H9 (cell line): ENCODE measurements around the gene SNX33. TPM values are rescaled to one million over a fixed set of nuclear protein-coding genes. Genes with fewer than 3 reads are reported as not detected.

Experiments
- DNase-seq: peaks from one replicate; pipeline ENCODE4 v3.0.0-alpha.2; 2017
- H2AFZ ChIP-seq: one replicate; pipeline ENCODE4 v1.6.1; 2013; ENCODE audit warnings: mild to moderate bottlenecking, low read length, control low read depth, moderate library complexity
- H2AK5ac ChIP-seq: 2 replicates; pipeline ENCODE4 v1.6.1; 2013; ENCODE audit warnings: low read length, control low read depth, mixed read lengths; ENCODE audit not compliant: insufficient read length
- H2BK120ac ChIP-seq: one replicate; pipeline ENCODE4 v1.6.1; 2013; ENCODE audit warnings: low read depth, mild to moderate bottlenecking, low read length, control low read depth, inconsistent platforms; ENCODE audit not compliant: poor library complexity, severe bottlenecking
- H2BK12ac ChIP-seq: 2 replicates; pipeline ENCODE4 v1.6.1; 2013; ENCODE audit warnings: low read length, control low read depth, mixed read lengths, low read depth; ENCODE audit not compliant: insufficient read length
- H2BK15ac ChIP-seq: 2 replicates; pipeline ENCODE4 v1.6.1; 2013; ENCODE audit warnings: low read depth, low read length, control low read depth
- H2BK20ac ChIP-seq: one replicate; pipeline ENCODE4 v1.6.1; 2013; ENCODE audit warnings: low read depth, mild to moderate bottlenecking, low read length, control low read depth, inconsistent platforms; ENCODE audit not compliant: poor library complexity, severe bottlenecking
- H2BK5ac ChIP-seq: 2 replicates; pipeline ENCODE4 v1.6.1; 2013; ENCODE audit warnings: low read length, control low read depth, mixed read lengths; ENCODE audit not compliant: insufficient read length
- H3K14ac ChIP-seq: 2 replicates; pipeline ENCODE4 v1.6.1; 2013; ENCODE audit warnings: low read length, control low read depth; ENCODE audit not compliant: insufficient read depth
- H3K18ac ChIP-seq: 2 replicates; pipeline ENCODE4 v1.6.1; 2013; ENCODE audit warnings: low read depth, mild to moderate bottlenecking, mixed read lengths, low read length, control low read depth; ENCODE audit not compliant: insufficient read length
- H3K23ac ChIP-seq: 2 replicates; pipeline ENCODE4 v1.6.1; 2013; ENCODE audit warnings: low read length, control low read depth, mixed read lengths, low read depth; ENCODE audit not compliant: insufficient read length
- H3K23me2 ChIP-seq: 2 replicates; pipeline ENCODE4 v1.6.1; 2013; ENCODE audit warnings: low read depth, mild to moderate bottlenecking, mixed read lengths, low read length, control low read depth; ENCODE audit not compliant: insufficient read length, poor library complexity, severe bottlenecking
- H3K27ac ChIP-seq: 2 replicates; pipeline ENCODE4 v1.5.1; 2013; ENCODE audit warnings: low read length, control low read depth, mixed read lengths, low read depth; ENCODE audit not compliant: insufficient read length
- H3K27me3 ChIP-seq: 2 replicates; pipeline ENCODE4 v1.6.1; 2013; ENCODE audit warnings: low read length, control low read depth, inconsistent platforms; ENCODE audit not compliant: insufficient read depth
- H3K4ac ChIP-seq: 2 replicates; pipeline ENCODE4 v1.6.1; 2013; ENCODE audit warnings: low read depth, mild to moderate bottlenecking, control low read depth, inconsistent platforms, low read length, moderate library complexity
- H3K4me1 ChIP-seq: 2 replicates; pipeline ENCODE4 v1.6.1; 2013; ENCODE audit warnings: low read length, control low read depth, inconsistent platforms; ENCODE audit not compliant: insufficient read depth
- H3K4me2 ChIP-seq: 2 replicates; pipeline ENCODE4 v1.6.1; 2013; ENCODE audit warnings: low read length, control low read depth, mixed read lengths; ENCODE audit not compliant: insufficient read length, insufficient read depth
- H3K56ac ChIP-seq: 2 replicates; pipeline ENCODE4 v1.6.1; 2013; ENCODE audit warnings: low read depth, mild to moderate bottlenecking, mixed read lengths, low read length, control low read depth; ENCODE audit not compliant: insufficient read length
- H3K79me1 ChIP-seq: 2 replicates; pipeline ENCODE4 v1.6.1; 2013; ENCODE audit warnings: low read depth, mild to moderate bottlenecking, moderate library complexity, low read length, control low read depth, inconsistent platforms; ENCODE audit not compliant: insufficient read depth, poor library complexity, severe bottlenecking
- H3K79me2 ChIP-seq: 2 replicates; pipeline ENCODE4 v1.6.1; 2013; ENCODE audit warnings: low read length, control low read depth, inconsistent platforms; ENCODE audit not compliant: insufficient read depth
- H3K9ac ChIP-seq: 2 replicates; pipeline ENCODE4 v1.6.1; 2013; ENCODE audit warnings: low read length, control low read depth, mixed read lengths; ENCODE audit not compliant: insufficient read length; ENCODE audit errors: extremely low read depth
- H3K9me3 ChIP-seq: one replicate; pipeline ENCODE4 v1.6.1; 2013; ENCODE audit warnings: low read depth, low read length, inconsistent platforms; ENCODE audit not compliant: control insufficient read depth
- H3T11ph ChIP-seq: one replicate; pipeline ENCODE4 v1.6.1; 2013; ENCODE audit warnings: mild to moderate bottlenecking, low read length, control low read depth, inconsistent platforms
- H4K20me1 ChIP-seq: one replicate; pipeline ENCODE4 v1.6.1; 2013; ENCODE audit not compliant: control insufficient read depth, insufficient read length, insufficient read depth
- H4K5ac ChIP-seq: 2 replicates; pipeline ENCODE4 v1.6.1; 2013; ENCODE audit warnings: low read depth, mild to moderate bottlenecking, mixed read lengths, low read length, control low read depth; ENCODE audit not compliant: insufficient read length
- H4K8ac ChIP-seq: replicated peaks from 2 replicates; pipeline ENCODE4 v1.6.1; 2013; ENCODE audit warnings: low read length, control low read depth, mixed read lengths, low read depth; ENCODE audit not compliant: insufficient read length
- H4K91ac ChIP-seq: 2 replicates; pipeline ENCODE4 v1.6.1; 2013; ENCODE audit warnings: low read depth, mild to moderate bottlenecking, moderate library complexity, mixed read lengths, low read length, control low read depth; ENCODE audit not compliant: insufficient read length
- H3K27ac Mint-ChIP-seq, 3 experiments: 2 replicates in 2 of 3; 3 replicates in 1 of 3; pipeline ENCODE4 v1.8.0; 2020 to 2021; ENCODE audit warnings: mixed read lengths in 3 of 3, mild to moderate bottlenecking in 1 of 3, moderate library complexity in 1 of 3
- H3K27me3 Mint-ChIP-seq: 2 replicates; pipeline ENCODE4 v1.8.0; 2021; ENCODE audit warnings: low read depth, mild to moderate bottlenecking, moderate library complexity, mixed read lengths
- H3K36me3 Mint-ChIP-seq, 3 experiments: 2 replicates in 2 of 3; 3 replicates in 1 of 3; pipeline ENCODE4 v1.8.0; 2020 to 2021; ENCODE audit warnings: low read depth in 3 of 3, mixed read lengths in 3 of 3; ENCODE audit not compliant: insufficient read depth in 1 of 3
- H3K4me1 Mint-ChIP-seq, 2 experiments: 2 replicates each; pipeline ENCODE4 v1.8.0; 2020; ENCODE audit warnings: mixed read lengths in 2 of 2
- H3K4me3 Mint-ChIP-seq, 2 experiments: 2 replicates in 1 of 2; 3 replicates in 1 of 2; pipeline ENCODE4 v1.8.0; 2020 to 2021; ENCODE audit warnings: mild to moderate bottlenecking in 2 of 2, mixed read lengths in 2 of 2, moderate library complexity in 1 of 2
- H3K9me3 Mint-ChIP-seq, 2 experiments: 2 replicates in 1 of 2; 3 replicates in 1 of 2; pipeline ENCODE4 v1.8.0; 2020; ENCODE audit warnings: mild to moderate bottlenecking in 2 of 2, mixed read lengths in 2 of 2, moderate library complexity in 1 of 2
- WGBS: extraction: QIAGEN DNeasy Blood & Tissue Kit; methylation state at CpG from one replicate; pipeline ENCODE4 v1.1.7; 2013; ENCODE audit warnings: missing lambda C conversion rate, low lambda C conversion rate, mixed read lengths; ENCODE audit not compliant: insufficient read length; ENCODE audit errors: extremely low coverage; 5-methylcytosine and 5-hydroxymethylcytosine counted together
- total RNA-seq: library from RNA; stranded (reverse); gene quantifications from 2 replicates; pipeline ENCODE4 v1.2.1, GENCODE V29; 2021
- TF ChIP-seq, protein P1 (sequence below): fragments of 200-600 bp; sonication (generic); conservative IDR thresholded peaks from 3 replicates; pipeline ENCODE4 v1.8.0; 2021; ENCODE audit warnings: antibody characterized with exemption, mild to moderate bottlenecking

The SNX33 gene
- total RNA-seq, 1 experiment from 2014 or later = 17.7 TPM

DNA sequence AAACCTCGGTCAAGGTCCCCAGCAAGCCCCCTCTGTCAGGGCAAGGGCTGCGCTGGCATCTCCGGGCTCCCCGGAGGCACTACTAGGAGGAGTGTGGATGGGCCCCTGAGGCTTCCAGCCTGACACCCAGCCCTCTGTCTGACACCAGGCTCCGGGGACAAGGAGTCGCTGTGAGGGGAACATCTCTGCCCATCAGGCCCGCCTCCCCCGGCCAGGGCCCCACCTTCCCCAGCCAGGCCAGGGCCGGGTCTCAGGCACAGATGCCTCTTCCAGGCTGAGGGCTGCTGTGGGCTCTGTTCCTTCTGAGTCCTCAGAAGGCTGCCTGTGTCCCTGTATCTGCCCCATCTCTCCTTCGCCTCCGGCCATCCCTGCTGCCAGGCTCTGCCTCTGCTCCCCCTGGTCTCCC, 49.1 kb downstream of the SNX33 start:
- Mint-ChIP-seq H3K27ac (no peak overlapping the region), H3K9me3 (no peaks in the 10 kb centered on the region), H3K4me3 (no peak overlapping the region), H3K27me3 (peaks cover 9% of the 10 kb centered on the region), H3K4me1 (peaks cover 22 to 33% of the 10 kb centered on the region in 2 experiments), H3K36me3 (no peaks in the 10 kb centered on the region; a peak in 1 of 7 replicates)
- H4K8ac ChIP-seq = no peak overlapping the region
- no peak overlapping the region for H2BK12ac ChIP-seq
- no CpG with 5 or more reads among the region's 11 CpGs for WGBS
- no peak overlapping the region for H3K9ac ChIP-seq
- no peak overlapping the region for H2BK5ac ChIP-seq
- TF ChIP-seq, protein P1, sequence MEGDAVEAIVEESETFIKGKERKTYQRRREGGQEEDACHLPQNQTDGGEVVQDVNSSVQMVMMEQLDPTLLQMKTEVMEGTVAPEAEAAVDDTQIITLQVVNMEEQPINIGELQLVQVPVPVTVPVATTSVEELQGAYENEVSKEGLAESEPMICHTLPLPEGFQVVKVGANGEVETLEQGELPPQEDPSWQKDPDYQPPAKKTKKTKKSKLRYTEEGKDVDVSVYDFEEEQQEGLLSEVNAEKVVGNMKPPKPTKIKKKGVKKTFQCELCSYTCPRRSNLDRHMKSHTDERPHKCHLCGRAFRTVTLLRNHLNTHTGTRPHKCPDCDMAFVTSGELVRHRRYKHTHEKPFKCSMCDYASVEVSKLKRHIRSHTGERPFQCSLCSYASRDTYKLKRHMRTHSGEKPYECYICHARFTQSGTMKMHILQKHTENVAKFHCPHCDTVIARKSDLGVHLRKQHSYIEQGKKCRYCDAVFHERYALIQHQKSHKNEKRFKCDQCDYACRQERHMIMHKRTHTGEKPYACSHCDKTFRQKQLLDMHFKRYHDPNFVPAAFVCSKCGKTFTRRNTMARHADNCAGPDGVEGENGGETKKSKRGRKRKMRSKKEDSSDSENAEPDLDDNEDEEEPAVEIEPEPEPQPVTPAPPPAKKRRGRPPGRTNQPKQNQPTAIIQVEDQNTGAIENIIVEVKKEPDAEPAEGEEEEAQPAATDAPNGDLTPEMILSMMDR = no peak
- no peak overlapping the region for H2BK15ac ChIP-seq
- H3K9me3 ChIP-seq = no peaks in the 10 kb centered on the region
- no peaks in the 10 kb centered on the region for H3K79me1 ChIP-seq
- H2AK5ac ChIP-seq = no peak overlapping the region
- H3K56ac ChIP-seq = no peak overlapping the region
- no peak overlapping the region for H3K23ac ChIP-seq
- no peak overlapping the region for H3K18ac ChIP-seq
- no peak overlapping the region for H4K91ac ChIP-seq
- H3K4me1 ChIP-seq = peaks cover 7% of the 10 kb centered on the region; the same call in 1 of the 2 replicates
- no peak overlapping the region for H2BK120ac ChIP-seq
- no peak overlapping the region for H2BK20ac ChIP-seq
- no peaks in the 10 kb centered on the region for H4K20me1 ChIP-seq
- H3K27me3 ChIP-seq = no peaks in the 10 kb centered on the region
- no peak overlapping the region for H3K4me2 ChIP-seq
- no peak overlapping the region for H3K4ac ChIP-seq
- H4K5ac ChIP-seq = no peak overlapping the region
- H3K23me2 ChIP-seq = no peaks in the 10 kb centered on the region
- no peak overlapping the region for H3K14ac ChIP-seq
- H3T11ph ChIP-seq = no peak overlapping the region
- no peak overlapping the region for H3K27ac ChIP-seq
- no peak for DNase-seq
- no peak overlapping the region for H2AFZ ChIP-seq
- H3K79me2 ChIP-seq = no peaks in the 10 kb centered on the region
